PFSK-1 (cell line): ENCODE measurements around the gene KDF1.

ENCODE experiments used
- SIN3A ChIP-seq: IDR thresholded peaks from 2 replicates; pipeline ENCODE4 v1.6.1; 2012; ENCODE audit warnings: mild to moderate bottlenecking, low read length, moderate library complexity, borderline replicate concordance; ENCODE audit not compliant: insufficient read depth
- TAF1 ChIP-seq: IDR thresholded peaks from 2 replicates; pipeline ENCODE4 v1.6.1; 2012; ENCODE audit warnings: low read length, control low read depth, borderline replicate concordance; ENCODE audit not compliant: insufficient read depth
- TF ChIP-seq, protein P1 (sequence below), 2 experiments: IDR thresholded peaks; 2 replicates each; pipeline versions ENCODE4 v1.6.1 to v1.8.0; 2011 to 2012; ENCODE audit warnings: low read depth in 2 of 2, low read length in 2 of 2, control low read depth in 1 of 2, inconsistent platforms in 1 of 2, mild to moderate bottlenecking in 1 of 2, moderate library complexity in 1 of 2; ENCODE audit not compliant: insufficient read depth in 1 of 2

GRCh38 chr1:26956321-26956720 lies 3.9 kb downstream of the KDF1 start:
- no peak for TF ChIP-seq TAF1
- TF ChIP-seq SIN3A: no peak
- TF ChIP-seq, protein P1, sequence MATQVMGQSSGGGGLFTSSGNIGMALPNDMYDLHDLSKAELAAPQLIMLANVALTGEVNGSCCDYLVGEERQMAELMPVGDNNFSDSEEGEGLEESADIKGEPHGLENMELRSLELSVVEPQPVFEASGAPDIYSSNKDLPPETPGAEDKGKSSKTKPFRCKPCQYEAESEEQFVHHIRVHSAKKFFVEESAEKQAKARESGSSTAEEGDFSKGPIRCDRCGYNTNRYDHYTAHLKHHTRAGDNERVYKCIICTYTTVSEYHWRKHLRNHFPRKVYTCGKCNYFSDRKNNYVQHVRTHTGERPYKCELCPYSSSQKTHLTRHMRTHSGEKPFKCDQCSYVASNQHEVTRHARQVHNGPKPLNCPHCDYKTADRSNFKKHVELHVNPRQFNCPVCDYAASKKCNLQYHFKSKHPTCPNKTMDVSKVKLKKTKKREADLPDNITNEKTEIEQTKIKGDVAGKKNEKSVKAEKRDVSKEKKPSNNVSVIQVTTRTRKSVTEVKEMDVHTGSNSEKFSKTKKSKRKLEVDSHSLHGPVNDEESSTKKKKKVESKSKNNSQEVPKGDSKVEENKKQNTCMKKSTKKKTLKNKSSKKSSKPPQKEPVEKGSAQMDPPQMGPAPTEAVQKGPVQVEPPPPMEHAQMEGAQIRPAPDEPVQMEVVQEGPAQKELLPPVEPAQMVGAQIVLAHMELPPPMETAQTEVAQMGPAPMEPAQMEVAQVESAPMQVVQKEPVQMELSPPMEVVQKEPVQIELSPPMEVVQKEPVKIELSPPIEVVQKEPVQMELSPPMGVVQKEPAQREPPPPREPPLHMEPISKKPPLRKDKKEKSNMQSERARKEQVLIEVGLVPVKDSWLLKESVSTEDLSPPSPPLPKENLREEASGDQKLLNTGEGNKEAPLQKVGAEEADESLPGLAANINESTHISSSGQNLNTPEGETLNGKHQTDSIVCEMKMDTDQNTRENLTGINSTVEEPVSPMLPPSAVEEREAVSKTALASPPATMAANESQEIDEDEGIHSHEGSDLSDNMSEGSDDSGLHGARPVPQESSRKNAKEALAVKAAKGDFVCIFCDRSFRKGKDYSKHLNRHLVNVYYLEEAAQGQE (IDR thresholded peaks at IDR 0.05; ENCODE audit: insufficient read depth in 1 of 2, low read depth in 2 of 2, low read length in 2 of 2): no peak
